ENCODE measurements around the gene TBX10.
"Not testable (repeated sequence)": the region's sequence is repeated elsewhere in the genome, so short reads cannot be mapped to it uniquely, and the experiment has no call there.

Gene TBX10

GRCh38 chr11:67622905-67623304 is 16.7 kb downstream of the TBX10 start:
- not testable (repeated sequence) for H4K20me1 ChIP-seq (ENCODE audit: low read depth, low read length); H3K9ac ChIP-seq (ENCODE audit: low read length); H3K36me3 ChIP-seq (ENCODE audit: low read length); H3F3A ChIP-seq (ENCODE audit: insufficient read depth); H3K9me2 ChIP-seq (replicated peaks; ENCODE audit: insufficient read depth, low read length); H3K27ac ChIP-seq (ENCODE audit: low read depth, low read length); H3K27me3 ChIP-seq (ENCODE audit: low read length); H3K4me2 ChIP-seq (ENCODE audit: low read depth, low read length, poor library complexity, severe bottlenecking); H3K9me3 ChIP-seq (ENCODE audit: insufficient read depth, low read length); H3K4me3 ChIP-seq (ENCODE audit: insufficient read depth, low read length, poor library complexity, severe bottlenecking); H3K79me2 ChIP-seq (ENCODE audit: insufficient read depth, low read length); H2AFZ ChIP-seq (ENCODE audit: low read depth, low read length, severe bottlenecking)

GRCh38 chr11:67621928-67622327 is 17.6 kb downstream of the TBX10 start:
- H3K4me2 ChIP-seq (ENCODE audit: low read depth, low read length, poor library complexity, severe bottlenecking); H3K27me3 ChIP-seq (ENCODE audit: low read length); H3K9me3 ChIP-seq (ENCODE audit: insufficient read depth, low read length); H4K20me1 ChIP-seq (ENCODE audit: low read depth, low read length); H2AFZ ChIP-seq (ENCODE audit: low read depth, low read length, severe bottlenecking); H3K79me2 ChIP-seq (ENCODE audit: insufficient read depth, low read length); H3F3A ChIP-seq (ENCODE audit: insufficient read depth); H3K9ac ChIP-seq (ENCODE audit: low read length); H3K36me3 ChIP-seq (ENCODE audit: low read length); H3K27ac ChIP-seq (ENCODE audit: low read depth, low read length); H3K4me3 ChIP-seq (ENCODE audit: insufficient read depth, low read length, poor library complexity, severe bottlenecking); H3K9me2 ChIP-seq (replicated peaks; ENCODE audit: insufficient read depth, low read length): not testable (repeated sequence)

GRCh38 chr11:67620621-67621020 is 18.9 kb downstream of the TBX10 start:
- H4K20me1 ChIP-seq (ENCODE audit: low read depth, low read length); H2AFZ ChIP-seq (ENCODE audit: low read depth, low read length, severe bottlenecking); H3K4me3 ChIP-seq (ENCODE audit: insufficient read depth, low read length, poor library complexity, severe bottlenecking); H3K9me3 ChIP-seq (ENCODE audit: insufficient read depth, low read length); H3K27me3 ChIP-seq (ENCODE audit: low read length); H3K9ac ChIP-seq (ENCODE audit: low read length); H3K36me3 ChIP-seq (ENCODE audit: low read length); H3K4me2 ChIP-seq (ENCODE audit: low read depth, low read length, poor library complexity, severe bottlenecking); H3K9me2 ChIP-seq (replicated peaks; ENCODE audit: insufficient read depth, low read length); H3K27ac ChIP-seq (ENCODE audit: low read depth, low read length); H3F3A ChIP-seq (ENCODE audit: insufficient read depth); H3K79me2 ChIP-seq (ENCODE audit: insufficient read depth, low read length): not testable (repeated sequence)

- H3F3A ChIP-seq (ENCODE audit: insufficient read depth); H3K4me3 ChIP-seq (ENCODE audit: insufficient read depth, low read length, poor library complexity, severe bottlenecking); H3K9ac ChIP-seq (ENCODE audit: low read length); H2AFZ ChIP-seq (ENCODE audit: low read depth, low read length, severe bottlenecking); H4K20me1 ChIP-seq (ENCODE audit: low read depth, low read length); H3K9me3 ChIP-seq (ENCODE audit: insufficient read depth, low read length); H3K4me2 ChIP-seq (ENCODE audit: low read depth, low read length, poor library complexity, severe bottlenecking); H3K27me3 ChIP-seq (ENCODE audit: low read length); H3K79me2 ChIP-seq (ENCODE audit: insufficient read depth, low read length); H3K9me2 ChIP-seq (replicated peaks; ENCODE audit: insufficient read depth, low read length); H3K27ac ChIP-seq (ENCODE audit: low read depth, low read length); H3K36me3 ChIP-seq (ENCODE audit: low read length): not testable (repeated sequence)
Measured at GRCh38 chr11:67619683-67620618, 19.6 kb downstream of the TBX10 start.

- H3K4me2 ChIP-seq (ENCODE audit: low read depth, low read length, poor library complexity, severe bottlenecking); H3K27me3 ChIP-seq (ENCODE audit: low read length); H3K9me3 ChIP-seq (ENCODE audit: insufficient read depth, low read length); H2AFZ ChIP-seq (ENCODE audit: low read depth, low read length, severe bottlenecking); H3F3A ChIP-seq (ENCODE audit: insufficient read depth); H3K9ac ChIP-seq (ENCODE audit: low read length); H3K36me3 ChIP-seq (ENCODE audit: low read length); H3K27ac ChIP-seq (ENCODE audit: low read depth, low read length); H3K79me2 ChIP-seq (ENCODE audit: insufficient read depth, low read length); H4K20me1 ChIP-seq (ENCODE audit: low read depth, low read length); H3K9me2 ChIP-seq (replicated peaks; ENCODE audit: insufficient read depth, low read length); H3K4me3 ChIP-seq (ENCODE audit: insufficient read depth, low read length, poor library complexity, severe bottlenecking): not testable (repeated sequence)
Measured at GRCh38 chr11:67618901-67619659, 20.5 kb downstream of the TBX10 start.
